Measurements from ENCODE around the gene LGR6. TPM values are rescaled to one million over a fixed set of nuclear protein-coding genes. Genes with fewer than 3 reads are reported as not detected.
A peak's percentile ranks its signal among the peaks of the same experiment; 100 is the strongest.

LGR6 gene
- total RNA-seq, 1 donor from 2014 or later, result 0.52 TPM

- no peaks in the 10 kb centered on the region for H3K9me3 ChIP-seq (ENCODE audit: control insufficient read depth in 3 of 3, low read length in 3 of 3)
- H3K4me3 ChIP-seq (ENCODE audit: low read length in 3 of 3), result no peak overlapping the region
- no peak overlapping the region for H3K27ac ChIP-seq (ENCODE audit: low read depth, low read length)
- no peaks in the 10 kb centered on the region for H3K36me3 ChIP-seq (ENCODE audit: control insufficient read depth in 3 of 3, insufficient read depth in 3 of 3, low read length in 3 of 3)
- H3K9ac ChIP-seq (ENCODE audit: low read depth in 1 of 3, low read length in 3 of 3), result no peak overlapping the region
- H3K27me3 ChIP-seq (ENCODE audit: control insufficient read depth in 3 of 3, insufficient read depth in 3 of 3, low read length in 3 of 3), result peaks cover 0 to 27% (median 21%) of the 10 kb centered on the region in 3 donors
- H3K4me1 ChIP-seq (ENCODE audit: control insufficient read depth in 3 of 3, insufficient read depth in 3 of 3, low read length in 3 of 3), result peaks cover 9 to 25% (median 10%) of the 10 kb centered on the region in 3 donors
Observed at GRCh38 chr1:202205523-202206190, 12.1 kb downstream of the LGR6 start.

- no peak overlapping the region for H3K4me3 ChIP-seq (ENCODE audit: low read length in 3 of 3)
- H3K36me3 ChIP-seq (ENCODE audit: control insufficient read depth in 3 of 3, insufficient read depth in 3 of 3, low read length in 3 of 3), result no peaks in the 10 kb centered on the region
- H3K27me3 ChIP-seq (ENCODE audit: control insufficient read depth in 3 of 3, insufficient read depth in 3 of 3, low read length in 3 of 3), result peaks cover 5 to 31% (median 29%) of the 10 kb centered on the region in 3 donors
Observed at GRCh38 chr1:202207292-202207691, 13.7 kb downstream of the LGR6 start.

GRCh38 chr1:202208351-202208857, 14.8 kb downstream of the LGR6 start:
- no peak overlapping the region for H3K9ac ChIP-seq (ENCODE audit: low read depth in 1 of 3, low read length in 3 of 3)
- peaks cover 14 to 40% (median 40%) of the 10 kb centered on the region in 3 donors for H3K27me3 ChIP-seq (ENCODE audit: control insufficient read depth in 3 of 3, insufficient read depth in 3 of 3, low read length in 3 of 3)
- no peaks in the 10 kb centered on the region for H3K36me3 ChIP-seq (ENCODE audit: control insufficient read depth in 3 of 3, insufficient read depth in 3 of 3, low read length in 3 of 3)

More at GRCh38 chr1:202207292-202207691, 13.7 kb downstream of the LGR6 start:
- H3K27ac ChIP-seq (ENCODE audit: low read depth, low read length), result no peak overlapping the region
- peaks cover 5 to 10% (median 6%) of the 10 kb centered on the region in 3 donors for H3K4me1 ChIP-seq (ENCODE audit: control insufficient read depth in 3 of 3, insufficient read depth in 3 of 3, low read length in 3 of 3)
- no peaks in the 10 kb centered on the region for H3K9me3 ChIP-seq (ENCODE audit: control insufficient read depth in 3 of 3, low read length in 3 of 3)
- no peak overlapping the region for H3K9ac ChIP-seq (ENCODE audit: low read depth in 1 of 3, low read length in 3 of 3)

GRCh38 chr1:202210385-202210784, 16.8 kb downstream of the LGR6 start:
- Histone ChIP-seq H3K9ac (ENCODE audit: low read depth in 1 of 3, low read length in 3 of 3) (no peak overlapping the region), H3K27me3 (ENCODE audit: control insufficient read depth in 3 of 3, insufficient read depth in 3 of 3, low read length in 3 of 3) (peaks cover 30 to 59% (median 58%) of the 10 kb centered on the region in 3 donors), H3K36me3 (ENCODE audit: control insufficient read depth in 3 of 3, insufficient read depth in 3 of 3, low read length in 3 of 3) (no peaks in the 10 kb centered on the region), H3K9me3 (ENCODE audit: control insufficient read depth in 3 of 3, low read length in 3 of 3) (no peaks in the 10 kb centered on the region), H3K4me3 (ENCODE audit: low read length in 3 of 3) (no peak overlapping the region), H3K27ac (ENCODE audit: low read depth, low read length) (no peak overlapping the region), H3K4me1 (ENCODE audit: control insufficient read depth in 3 of 3, insufficient read depth in 3 of 3, low read length in 3 of 3) (peaks cover 0 to 5% (median 0%) of the 10 kb centered on the region in 3 donors)

More at GRCh38 chr1:202208351-202208857, 14.8 kb downstream of the LGR6 start:
- no peak overlapping the region for H3K4me3 ChIP-seq (ENCODE audit: low read length in 3 of 3)
- H3K9me3 ChIP-seq (ENCODE audit: control insufficient read depth in 3 of 3, low read length in 3 of 3), result no peaks in the 10 kb centered on the region
- no peaks in the 10 kb centered on the region for H3K4me1 ChIP-seq (ENCODE audit: control insufficient read depth in 3 of 3, insufficient read depth in 3 of 3, low read length in 3 of 3)
- no peak overlapping the region for H3K27ac ChIP-seq (ENCODE audit: low read depth, low read length)

GRCh38 chr1:202210969-202211368, 17.4 kb downstream of the LGR6 start:
- Histone ChIP-seq H3K9me3 (ENCODE audit: control insufficient read depth in 3 of 3, low read length in 3 of 3) (no peaks in the 10 kb centered on the region), H3K4me1 (ENCODE audit: control insufficient read depth in 3 of 3, insufficient read depth in 3 of 3, low read length in 3 of 3) (peaks cover 0 to 5% (median 0%) of the 10 kb centered on the region in 3 donors), H3K4me3 (ENCODE audit: low read length in 3 of 3) (no peak overlapping the region), H3K27me3 (ENCODE audit: control insufficient read depth in 3 of 3, insufficient read depth in 3 of 3, low read length in 3 of 3) (peaks cover 36 to 64% (median 60%) of the 10 kb centered on the region in 3 donors), H3K9ac (ENCODE audit: low read depth in 1 of 3, low read length in 3 of 3) (no peak overlapping the region), H3K36me3 (ENCODE audit: control insufficient read depth in 3 of 3, insufficient read depth in 3 of 3, low read length in 3 of 3) (no peaks in the 10 kb centered on the region), H3K27ac (ENCODE audit: low read depth, low read length) (no peak overlapping the region)

- Histone ChIP-seq H3K27me3 (ENCODE audit: control insufficient read depth in 3 of 3, insufficient read depth in 3 of 3, low read length in 3 of 3) (peaks cover 43 to 67% (median 66%) of the 10 kb centered on the region in 3 donors), H3K4me3 (ENCODE audit: low read length in 3 of 3) (no peak overlapping the region)
Observed at GRCh38 chr1:202212787-202213186, 19.2 kb downstream of the LGR6 start.

GRCh38 chr1:202213361-202214088, 19.9 kb downstream of the LGR6 start:
- no peaks in the 10 kb centered on the region for H3K9me3 ChIP-seq (ENCODE audit: control insufficient read depth in 3 of 3, low read length in 3 of 3)
- H3K4me3 ChIP-seq (ENCODE audit: low read length in 3 of 3), result peak overlapping the region in 1 of 3 donors; percentile 13
- no peaks in the 10 kb centered on the region for H3K36me3 ChIP-seq (ENCODE audit: control insufficient read depth in 3 of 3, insufficient read depth in 3 of 3, low read length in 3 of 3)
- peaks cover 0 to 5% (median 0%) of the 10 kb centered on the region in 3 donors for H3K4me1 ChIP-seq (ENCODE audit: control insufficient read depth in 3 of 3, insufficient read depth in 3 of 3, low read length in 3 of 3)
- peaks cover 43 to 64% (median 62%) of the 10 kb centered on the region in 3 donors for H3K27me3 ChIP-seq (ENCODE audit: control insufficient read depth in 3 of 3, insufficient read depth in 3 of 3, low read length in 3 of 3)
- no peak overlapping the region for H3K9ac ChIP-seq (ENCODE audit: low read depth in 1 of 3, low read length in 3 of 3)
- no peak overlapping the region for H3K27ac ChIP-seq (ENCODE audit: low read depth, low read length)

More at GRCh38 chr1:202212787-202213186, 19.2 kb downstream of the LGR6 start:
- H3K4me1 ChIP-seq (ENCODE audit: control insufficient read depth in 3 of 3, insufficient read depth in 3 of 3, low read length in 3 of 3), result peaks cover 0 to 5% (median 0%) of the 10 kb centered on the region in 3 donors
- no peak overlapping the region for H3K9ac ChIP-seq (ENCODE audit: low read depth in 1 of 3, low read length in 3 of 3)
- no peak overlapping the region for H3K27ac ChIP-seq (ENCODE audit: low read depth, low read length)
- H3K36me3 ChIP-seq (ENCODE audit: control insufficient read depth in 3 of 3, insufficient read depth in 3 of 3, low read length in 3 of 3), result no peaks in the 10 kb centered on the region
- no peaks in the 10 kb centered on the region for H3K9me3 ChIP-seq (ENCODE audit: control insufficient read depth in 3 of 3, low read length in 3 of 3)

GRCh38 chr1:202214089-202214843, 20.7 kb downstream of the LGR6 start:
- Histone ChIP-seq H3K27ac (ENCODE audit: low read depth, low read length) (no peak overlapping the region), H3K27me3 (ENCODE audit: control insufficient read depth in 3 of 3, insufficient read depth in 3 of 3, low read length in 3 of 3) (peaks cover 43 to 67% (median 62%) of the 10 kb centered on the region in 3 donors)

GRCh38 chr1:202215472-202216130, 22.0 kb downstream of the LGR6 start:
- Histone ChIP-seq H3K4me1 (ENCODE audit: control insufficient read depth in 3 of 3, insufficient read depth in 3 of 3, low read length in 3 of 3) (peaks cover 0 to 5% (median 0%) of the 10 kb centered on the region in 3 donors), H3K9ac (ENCODE audit: low read depth in 1 of 3, low read length in 3 of 3) (no peak overlapping the region), H3K4me3 (ENCODE audit: low read length in 3 of 3) (no peak overlapping the region), H3K9me3 (ENCODE audit: control insufficient read depth in 3 of 3, low read length in 3 of 3) (no peaks in the 10 kb centered on the region), H3K27me3 (ENCODE audit: control insufficient read depth in 3 of 3, insufficient read depth in 3 of 3, low read length in 3 of 3) (peaks cover 46 to 62% (median 62%) of the 10 kb centered on the region in 3 donors), H3K36me3 (ENCODE audit: control insufficient read depth in 3 of 3, insufficient read depth in 3 of 3, low read length in 3 of 3) (no peaks in the 10 kb centered on the region), H3K27ac (ENCODE audit: low read depth, low read length) (no peak overlapping the region)

More at GRCh38 chr1:202214089-202214843, 20.7 kb downstream of the LGR6 start:
- Histone ChIP-seq H3K9me3 (ENCODE audit: control insufficient read depth in 3 of 3, low read length in 3 of 3) (no peaks in the 10 kb centered on the region), H3K36me3 (ENCODE audit: control insufficient read depth in 3 of 3, insufficient read depth in 3 of 3, low read length in 3 of 3) (no peaks in the 10 kb centered on the region), H3K9ac (ENCODE audit: low read depth in 1 of 3, low read length in 3 of 3) (no peak overlapping the region), H3K4me1 (ENCODE audit: control insufficient read depth in 3 of 3, insufficient read depth in 3 of 3, low read length in 3 of 3) (peaks cover 0 to 5% (median 0%) of the 10 kb centered on the region in 3 donors), H3K4me3 (ENCODE audit: low read length in 3 of 3) (peak overlapping the region in 1 of 3 donors; percentile 13)
